Measurements from ENCODE around the gene APBA2.
A peak's percentile ranks its signal among the peaks of the same experiment; 100 is the strongest.

Gene APBA2

GRCh38 chr15:29066838-29067237 is 181.1 kb downstream of the APBA2 start:
- DNase-seq, result no peak

GRCh38 chr15:29067949-29068348 is 182.2 kb downstream of the APBA2 start:
- no peak for DNase-seq

GRCh38 chr15:29070471-29071231 is 184.9 kb downstream of the APBA2 start:
- DNase-seq, result no peak

GRCh38 chr15:29071232-29071881 is 185.6 kb downstream of the APBA2 start:
- DNase-seq, result no peak

GRCh38 chr15:29071882-29072273 is 186.1 kb downstream of the APBA2 start:
- no peak for DNase-seq

GRCh38 chr15:29072444-29072843 is 186.7 kb downstream of the APBA2 start:
- no peak for DNase-seq

- no peak for DNase-seq
Measured at GRCh38 chr15:29074045-29074444, 188.3 kb downstream of the APBA2 start.

- no peak for DNase-seq
Measured at GRCh38 chr15:29078541-29078940, 192.8 kb downstream of the APBA2 start.

- DNase-seq, result no peak
Measured at GRCh38 chr15:29079479-29079878, 193.7 kb downstream of the APBA2 start.

GRCh38 chr15:29081781-29082180 is 196.0 kb downstream of the APBA2 start:
- DNase-seq, result no peak

- no peak for DNase-seq
Measured at GRCh38 chr15:29083161-29083560, 197.4 kb downstream of the APBA2 start.

- DNase-seq, result no peak
Measured at GRCh38 chr15:29083858-29084257, 198.1 kb downstream of the APBA2 start.

- no peak for DNase-seq
Measured at GRCh38 chr15:29086001-29086400, 200.2 kb downstream of the APBA2 start.

- no peak for DNase-seq
Measured at GRCh38 chr15:29086891-29087290, 201.1 kb downstream of the APBA2 start.

GRCh38 chr15:29087521-29088285 is 201.9 kb downstream of the APBA2 start:
- DNase-seq, result no peak

- DNase-seq, result no peak
Measured at GRCh38 chr15:29088666-29089065, 202.9 kb downstream of the APBA2 start.

- DNase-seq, result no peak
Measured at GRCh38 chr15:29089731-29090616, 204.2 kb downstream of the APBA2 start.

- peak in 3 of 4 experiments; percentile 11 to 27 (median 19) for DNase-seq
Measured at GRCh38 chr15:29090617-29091466, 205.1 kb downstream of the APBA2 start.

GRCh38 chr15:29091666-29092065 is 205.9 kb downstream of the APBA2 start:
- DNase-seq, result no peak

GRCh38 chr15:29092376-29093064 is 206.7 kb downstream of the APBA2 start:
- no peak for DNase-seq

- no peak for DNase-seq
Measured at GRCh38 chr15:29093065-29093435, 207.3 kb downstream of the APBA2 start.
